Muscle of arm (tissue), 12 donors: ENCODE data around the gene VTI1A. TPM values are rescaled to one million over a fixed set of nuclear protein-coding genes. Genes with fewer than 3 reads are reported as not detected.

Source experiments
- DNase-seq: peaks from one replicate; pipeline ENCODE4 v3.0.0-alpha.2; 2013
- polyA plus RNA-seq, 12 donors: library from polyadenylated mRNA; unstranded; fragments of 120-200 nt; gene quantifications; one replicate each; pipeline ENCODE4 v1.2.1, GENCODE V29; 2013; ENCODE audit not compliant: insufficient read length in 12 of 12

VTI1A gene
- polyA plus RNA-seq, 12 donors: 13.1 to 18.7 (median 15.8) TPM; not detected in 1

DNA sequence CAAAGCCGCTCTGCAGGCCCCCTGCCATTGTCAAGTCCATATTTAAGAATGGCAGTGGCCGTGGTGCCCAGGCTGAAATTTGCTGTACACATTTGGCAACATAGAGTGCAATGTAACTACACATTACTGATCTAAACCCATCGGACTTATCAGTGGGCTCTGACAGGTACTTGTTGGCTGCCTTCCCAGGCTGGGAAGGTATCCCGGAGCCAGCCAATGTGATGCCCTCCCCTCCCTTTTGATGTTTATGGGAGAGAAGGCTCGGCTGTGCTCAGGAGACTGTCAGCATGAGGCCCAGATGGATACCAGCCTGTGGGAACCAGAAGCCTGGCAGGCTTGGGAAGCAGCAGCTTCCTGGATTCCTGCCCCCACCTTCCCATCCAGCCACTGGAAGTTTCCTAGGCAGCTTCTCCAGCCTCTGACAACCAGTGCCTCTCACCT, 357.0 kb downstream of the VTI1A start:
- DNase-seq: no peak

DNA sequence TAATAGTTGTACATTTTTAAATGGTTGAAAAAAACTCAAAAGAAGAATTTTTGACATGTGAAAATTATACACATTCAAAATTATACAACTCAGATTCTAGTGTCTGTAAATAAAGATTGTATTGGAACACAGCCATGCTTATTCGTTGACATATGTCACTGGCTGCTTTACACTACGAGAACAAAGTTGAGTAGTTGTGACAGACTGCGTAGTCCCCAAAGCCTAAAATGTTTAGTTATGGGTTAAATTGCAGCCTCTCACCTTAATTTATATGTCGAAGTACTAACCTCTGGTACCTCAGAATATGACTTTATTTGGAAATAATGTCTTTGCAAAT, 358.2 kb downstream of the VTI1A start:
- DNase-seq: no peak

DNA sequence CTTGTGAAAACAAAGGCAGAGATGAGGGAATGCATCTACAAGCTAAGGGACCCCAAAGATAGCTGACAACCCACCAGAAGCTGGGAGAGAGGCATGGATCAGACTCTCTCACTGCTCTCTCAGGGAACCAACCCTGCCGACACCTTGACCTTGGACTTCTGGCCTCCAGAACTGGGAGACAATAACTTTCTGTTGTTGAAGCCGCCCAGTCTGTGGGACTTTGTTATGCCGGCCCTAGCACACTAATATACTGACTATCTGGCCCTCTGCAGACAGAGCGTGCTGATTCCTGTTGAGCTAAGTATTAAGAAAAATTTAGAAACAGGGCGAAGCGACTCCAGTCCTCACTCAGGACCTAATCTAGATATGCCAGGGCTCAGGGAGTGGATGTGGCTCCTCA, 358.7 kb downstream of the VTI1A start:
- no peak for DNase-seq

DNA sequence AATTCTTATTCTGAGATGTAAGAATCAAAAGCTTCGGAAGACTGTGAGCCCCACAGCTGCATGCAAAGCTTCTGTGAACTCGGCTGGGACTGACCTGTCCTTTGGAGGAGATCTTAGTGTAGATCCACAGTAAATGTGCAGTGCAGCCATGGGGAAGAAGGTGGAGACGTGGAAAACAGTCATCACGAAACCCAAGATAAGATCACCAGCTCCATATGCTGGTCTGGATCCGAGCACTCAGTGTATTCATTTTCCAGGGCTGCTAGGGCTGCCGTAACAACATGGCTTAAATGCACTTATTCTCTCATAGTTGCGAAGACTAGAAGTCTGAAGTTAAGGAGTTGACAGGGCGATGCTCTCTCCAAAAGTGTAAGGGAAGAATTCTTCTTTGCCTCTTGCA, 360.0 kb downstream of the VTI1A start:
- DNase-seq: no peak

DNA sequence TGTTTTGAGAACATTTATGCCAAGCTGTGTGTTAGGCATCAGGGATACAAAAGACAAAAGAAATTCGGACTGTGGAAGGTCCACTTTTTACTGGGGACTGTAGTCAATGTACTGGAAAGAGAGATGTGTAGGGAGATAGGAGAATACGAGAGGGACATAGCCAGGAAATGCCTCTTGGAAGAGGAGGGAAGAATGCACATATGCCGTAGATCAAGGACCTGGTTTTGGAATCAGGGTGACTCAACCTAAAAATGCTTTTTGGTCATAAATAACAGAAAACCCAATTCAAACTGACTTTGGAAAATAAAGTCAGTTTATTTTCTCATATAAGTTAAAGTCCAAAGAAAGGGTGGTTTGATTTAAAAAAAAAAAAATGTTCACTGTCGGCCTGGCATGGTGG, 362.7 kb downstream of the VTI1A start:
- DNase-seq: no peak

DNA sequence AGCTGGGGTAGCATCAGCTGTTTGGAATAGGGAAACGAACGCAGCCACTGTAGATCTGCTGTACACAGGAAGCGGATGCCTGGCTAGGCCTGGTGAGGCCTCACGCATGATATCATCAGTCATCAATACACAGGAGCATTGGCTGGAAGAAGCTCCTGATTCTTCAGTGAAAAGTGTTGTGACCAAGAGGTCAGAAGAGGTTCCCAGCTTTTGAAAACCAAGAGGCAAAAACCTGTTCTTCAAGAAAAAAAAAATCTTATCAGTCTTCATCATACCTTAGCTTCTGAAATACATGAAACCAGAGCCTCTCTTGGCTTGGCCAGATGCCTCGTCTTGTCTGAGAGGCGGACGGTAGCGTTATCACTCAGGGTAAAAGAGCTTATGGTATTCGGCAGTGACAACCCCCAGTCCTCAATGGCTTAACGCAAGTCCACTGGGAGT, 363.7 kb downstream of the VTI1A start:
- DNase-seq: no peak

DNA sequence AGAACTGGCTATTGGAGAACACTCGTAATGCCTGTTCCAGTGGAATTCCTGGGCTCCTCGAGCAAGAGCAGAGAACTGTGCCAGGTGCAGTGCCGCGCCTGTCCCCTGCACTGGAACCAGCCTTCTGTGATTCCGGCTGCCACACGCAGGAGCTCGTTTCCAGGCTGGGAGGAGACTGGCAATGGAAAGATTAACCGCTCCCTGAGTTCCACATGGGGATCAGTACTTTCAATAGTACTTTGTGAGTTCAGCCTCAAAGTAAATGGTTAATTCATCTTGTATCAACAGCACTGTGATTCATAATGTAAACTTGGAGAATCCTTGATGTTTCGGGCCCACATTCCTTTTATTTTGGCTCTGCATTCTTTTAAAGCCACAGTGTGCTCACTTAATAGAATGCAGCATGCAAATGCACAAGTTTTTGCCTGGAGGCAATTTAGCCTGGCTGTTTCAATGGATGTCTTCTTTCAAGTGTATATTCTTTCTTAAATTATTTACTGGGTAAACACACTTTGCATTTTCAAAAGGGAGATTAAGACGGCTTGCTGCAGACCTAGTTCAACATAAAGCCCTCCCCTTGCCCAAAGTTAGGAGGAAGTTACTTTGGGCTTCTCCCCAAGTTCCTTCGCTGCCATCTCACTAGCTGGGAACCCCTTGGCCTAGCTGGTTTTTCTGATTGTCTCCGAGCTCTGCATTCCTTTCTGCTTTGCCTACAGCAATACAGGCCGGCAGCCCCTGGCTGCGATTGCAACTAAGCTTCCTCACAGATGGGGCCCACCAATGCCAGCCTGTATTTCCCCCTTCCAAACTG, 364.9 kb downstream of the VTI1A start:
- peak; percentile 79 for DNase-seq

DNA sequence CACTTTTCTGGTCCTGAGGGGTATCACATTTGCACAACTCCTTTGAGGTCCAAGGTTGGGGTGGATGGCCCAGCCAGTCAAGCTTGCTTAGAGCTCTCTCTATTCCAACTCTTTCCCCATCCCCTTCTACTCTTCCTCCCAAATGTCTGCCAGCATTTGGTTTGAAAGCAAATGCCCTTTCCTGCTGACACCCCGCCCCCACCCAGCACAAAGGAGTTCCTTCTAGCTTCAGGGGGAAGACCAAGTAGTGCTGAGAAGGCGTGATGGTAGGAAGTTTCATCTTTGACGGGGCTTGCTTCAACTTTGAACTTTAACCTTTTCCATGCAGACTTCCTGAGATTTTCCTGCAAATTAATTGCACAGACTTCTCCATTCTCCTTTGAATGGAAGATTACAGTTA, 365.6 kb downstream of the VTI1A start:
- DNase-seq: no peak

DNA sequence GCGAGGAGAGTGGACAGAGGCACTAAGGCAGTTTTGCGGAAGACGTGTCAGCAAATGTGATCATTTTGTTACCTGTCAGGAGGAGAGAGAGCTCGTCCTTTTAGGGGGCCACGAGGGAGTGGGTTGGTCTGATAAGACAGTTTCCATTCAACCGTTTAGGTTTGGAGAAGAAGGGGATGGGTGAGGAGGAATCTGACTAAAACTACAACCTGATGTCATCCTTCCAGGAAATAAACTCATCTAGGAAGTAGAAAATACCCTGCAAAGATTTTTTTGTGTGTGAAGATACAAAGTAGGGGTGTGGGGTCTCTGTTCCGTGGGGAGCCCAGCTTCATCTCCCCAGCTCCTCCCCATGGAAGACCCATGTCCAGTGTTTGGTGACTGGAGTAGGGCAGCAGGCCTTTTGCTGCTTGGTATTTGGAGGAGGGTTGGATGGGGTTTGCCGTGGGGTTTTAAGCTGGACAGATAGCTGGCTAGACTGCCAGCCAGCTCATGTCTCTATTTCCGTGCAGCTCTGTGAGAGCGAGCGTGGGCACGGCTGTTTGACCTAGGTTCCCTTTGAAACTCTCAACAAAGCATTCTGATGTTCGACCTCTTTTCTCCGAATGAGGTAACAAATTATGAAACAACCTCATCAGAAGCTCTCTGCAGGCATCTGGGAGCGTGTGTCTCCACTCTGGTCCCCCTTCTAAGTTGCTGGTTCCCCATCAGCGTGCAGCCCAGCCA, 367.0 kb downstream of the VTI1A start:
- no peak for DNase-seq

DNA sequence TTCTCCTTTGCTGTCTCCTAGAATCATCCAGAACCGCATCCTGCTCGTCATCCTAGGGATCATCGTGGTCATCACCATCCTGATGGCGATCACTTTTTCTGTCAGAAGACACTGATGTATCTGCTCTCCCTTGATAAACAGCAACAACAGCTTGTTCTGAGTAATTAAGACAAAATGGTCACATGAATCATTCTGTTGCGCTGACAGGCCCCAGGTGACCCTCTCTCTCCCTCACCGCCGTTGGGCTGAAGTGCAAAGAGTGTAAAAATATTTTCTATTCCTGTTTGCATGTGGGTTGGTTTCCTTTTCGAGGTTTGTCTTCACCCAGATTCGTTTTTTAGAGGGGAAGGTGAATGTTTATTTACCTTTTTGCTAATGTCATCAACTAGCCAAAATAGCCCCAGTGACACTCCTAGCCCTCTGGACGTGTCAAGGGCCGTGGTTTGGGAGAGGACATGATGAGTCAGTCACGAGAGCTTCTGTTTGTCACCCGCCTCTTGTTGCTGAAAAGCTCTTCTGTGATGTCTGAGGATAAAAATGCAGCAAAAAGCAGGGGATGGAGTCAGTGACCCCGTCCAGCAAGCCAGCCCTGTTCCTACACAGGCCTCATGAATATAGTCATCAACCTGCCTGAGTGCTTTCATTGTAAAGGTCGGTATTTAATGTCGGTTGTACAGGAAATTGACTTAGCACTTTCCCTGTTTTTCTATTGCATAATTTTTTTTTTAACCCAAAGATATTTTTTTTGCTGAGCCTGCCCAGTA, 368.4 kb downstream of the VTI1A start:
- DNase-seq: no peak

DNA sequence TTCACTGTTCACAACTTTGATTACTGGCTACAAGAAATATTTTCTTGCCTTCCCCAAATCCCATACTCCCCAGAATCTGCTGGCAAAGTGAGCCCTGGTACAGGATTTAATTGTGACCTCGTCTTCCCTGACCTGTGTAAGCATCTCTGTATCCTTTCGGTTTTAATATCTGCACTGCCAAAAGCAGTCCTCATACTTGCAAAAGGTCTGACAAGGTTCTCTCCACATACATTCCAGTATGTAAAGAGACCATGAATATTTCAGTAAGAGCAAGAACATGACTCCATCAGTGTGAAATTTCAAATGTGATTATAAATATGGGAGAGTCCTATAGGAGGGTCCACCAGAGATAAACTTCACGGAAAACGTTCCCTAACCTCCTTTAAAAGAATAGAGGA, 369.0 kb downstream of the VTI1A start:
- no peak for DNase-seq

DNA sequence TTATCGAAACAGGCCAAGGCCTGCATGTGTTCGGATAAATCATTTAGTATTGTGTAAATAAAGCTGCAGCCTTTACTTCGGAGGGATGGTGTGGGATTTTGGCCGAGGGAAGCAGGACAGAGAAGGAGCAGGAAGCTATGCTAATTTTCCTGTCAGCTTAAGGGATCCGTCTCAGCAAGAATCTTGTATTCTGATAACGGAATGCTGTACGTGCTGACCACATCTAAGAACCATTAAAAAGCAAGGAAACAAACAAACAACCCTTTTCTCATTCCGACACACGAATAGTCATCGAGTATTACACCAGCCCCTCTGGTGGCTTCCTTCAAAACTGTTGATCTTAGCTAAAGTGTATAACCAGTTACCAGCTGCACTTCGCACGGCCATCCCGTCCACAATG, 369.9 kb downstream of the VTI1A start:
- DNase-seq: no peak

DNA sequence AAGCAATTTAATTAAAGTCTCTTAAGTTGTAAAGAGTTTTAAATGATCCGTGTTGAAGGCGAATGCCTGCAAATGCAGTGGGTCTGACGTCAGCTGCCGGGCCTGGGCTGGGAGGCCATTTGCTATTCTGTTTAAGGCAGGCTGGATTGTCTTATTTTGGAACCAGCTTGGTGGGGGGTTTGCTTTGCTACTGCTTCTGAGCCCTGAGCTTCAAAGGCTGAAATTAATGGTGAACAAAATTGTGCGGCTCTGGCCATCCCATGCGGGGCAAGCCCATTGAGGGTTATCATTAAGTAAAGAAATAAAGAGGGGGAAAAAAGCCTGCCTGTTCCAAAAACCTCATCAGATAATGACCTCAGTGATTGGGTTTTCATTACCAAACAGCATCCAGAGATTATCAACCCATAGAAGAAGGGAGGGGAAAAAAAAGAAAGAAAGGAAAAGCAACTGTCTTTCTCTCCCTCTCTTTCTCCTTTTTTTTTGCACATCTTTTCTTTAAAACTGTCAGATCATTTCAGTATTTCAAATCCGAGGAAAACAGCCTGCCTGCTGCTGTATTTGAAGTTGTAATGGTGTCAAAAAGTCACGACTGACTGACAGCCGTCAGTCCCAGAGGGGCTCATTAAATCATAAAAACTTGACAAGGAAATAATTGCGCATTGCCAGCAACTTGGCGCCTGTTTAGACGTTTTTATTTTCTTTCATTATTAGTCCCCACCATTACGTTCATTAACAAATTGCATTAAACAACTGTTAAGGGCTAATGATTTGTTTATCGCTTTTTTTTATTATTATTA, 371.2 kb downstream of the VTI1A start:
- no peak for DNase-seq

DNA sequence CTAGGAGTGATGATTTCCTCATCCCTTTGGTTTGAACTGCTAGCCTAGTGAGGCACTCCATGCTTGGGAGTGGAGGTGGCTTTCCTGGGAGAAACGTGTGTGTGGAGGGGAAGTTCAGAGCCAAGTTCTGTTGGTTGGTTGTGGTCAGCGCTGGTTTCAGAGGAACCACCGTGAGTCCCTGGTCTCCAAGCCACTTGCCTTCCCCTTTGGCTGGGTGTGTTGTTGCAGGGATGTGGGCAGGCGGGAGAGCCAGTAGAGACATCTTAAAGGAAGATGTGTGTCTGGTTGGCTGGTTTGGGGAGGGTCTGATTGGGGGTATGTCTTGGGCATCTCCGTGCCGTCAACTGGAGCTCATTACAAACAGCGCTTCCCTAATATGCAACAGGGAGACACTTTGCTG, 372.2 kb downstream of the VTI1A start:
- DNase-seq: no peak

DNA sequence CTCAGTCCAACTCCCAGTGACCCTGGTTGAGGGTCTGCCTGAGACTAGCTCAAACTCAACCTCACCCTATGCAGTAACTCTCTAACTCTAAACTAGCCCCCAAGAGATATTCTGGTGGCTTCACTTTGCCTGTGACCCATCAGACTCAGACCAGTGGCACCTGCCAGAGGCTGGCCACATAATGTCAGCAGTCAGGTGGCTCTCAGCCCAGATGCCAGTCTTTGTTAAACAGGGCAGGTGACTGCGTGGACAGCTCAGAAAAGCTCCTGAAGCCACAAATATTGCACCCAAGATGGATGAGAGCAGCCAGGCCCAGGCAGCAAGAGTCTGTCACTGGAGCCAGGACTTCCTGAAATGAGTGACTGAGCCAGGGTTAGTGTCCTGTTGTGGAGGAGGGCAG, 373.3 kb downstream of the VTI1A start:
- DNase-seq: no peak

DNA sequence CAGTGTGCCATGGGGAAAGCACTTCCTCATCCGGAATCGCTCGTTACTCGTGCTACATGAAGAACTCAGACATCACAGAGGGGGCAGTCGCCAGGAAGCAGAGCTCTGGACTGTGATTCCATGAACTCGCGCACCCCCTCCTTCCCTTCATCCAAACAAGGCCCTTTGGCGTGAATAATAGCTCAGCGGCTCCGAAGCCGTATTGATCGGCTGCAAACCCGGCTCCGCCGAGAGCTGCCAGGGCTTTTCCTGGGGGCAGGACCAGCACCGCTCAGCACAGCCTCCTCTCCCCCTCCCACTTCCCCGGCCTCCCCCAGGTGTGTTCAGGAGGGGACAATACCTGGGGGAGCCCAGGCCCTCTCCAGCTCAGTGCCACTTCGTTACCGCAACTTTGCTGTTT, 374.0 kb downstream of the VTI1A start:
- DNase-seq: no peak

DNA sequence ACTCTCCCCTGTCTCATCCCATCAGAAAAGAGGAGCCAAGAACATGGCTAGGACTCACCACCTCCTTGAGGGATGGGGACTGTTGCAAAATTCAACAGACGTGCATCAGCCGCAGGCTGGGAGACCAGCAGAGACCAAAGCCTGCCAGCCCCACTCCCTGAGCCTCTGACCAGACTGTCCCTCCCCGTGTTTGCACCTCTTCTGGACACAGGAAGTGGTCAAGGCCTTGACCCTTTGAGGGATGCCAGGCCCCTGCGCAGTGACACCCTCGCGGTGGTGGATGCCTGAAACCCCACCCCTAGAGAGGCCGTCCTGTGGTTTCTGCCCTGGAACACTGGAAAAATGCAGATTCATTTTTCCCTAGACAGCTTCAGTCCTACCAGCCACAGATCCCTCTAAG, 374.6 kb downstream of the VTI1A start:
- no peak for DNase-seq

DNA sequence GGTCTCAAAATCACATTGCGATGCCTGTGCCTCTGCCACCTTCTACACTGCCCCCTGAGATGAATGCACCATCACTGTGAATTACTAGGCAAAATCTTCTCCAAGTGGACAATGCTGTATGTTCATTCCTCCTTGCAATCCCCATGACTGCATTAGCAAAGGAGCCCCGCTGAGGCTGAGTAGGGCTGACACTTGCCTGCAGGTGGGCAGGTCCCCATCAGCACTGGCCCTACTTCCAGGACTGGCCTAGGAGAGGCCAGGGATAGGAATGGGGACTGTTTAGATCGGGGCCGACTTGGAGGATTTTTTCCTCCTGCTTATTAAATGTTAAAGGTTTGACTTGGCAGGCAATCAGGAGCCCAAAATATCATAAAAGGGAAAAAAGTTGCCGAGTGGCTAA, 376.0 kb downstream of the VTI1A start:
- no peak for DNase-seq

DNA sequence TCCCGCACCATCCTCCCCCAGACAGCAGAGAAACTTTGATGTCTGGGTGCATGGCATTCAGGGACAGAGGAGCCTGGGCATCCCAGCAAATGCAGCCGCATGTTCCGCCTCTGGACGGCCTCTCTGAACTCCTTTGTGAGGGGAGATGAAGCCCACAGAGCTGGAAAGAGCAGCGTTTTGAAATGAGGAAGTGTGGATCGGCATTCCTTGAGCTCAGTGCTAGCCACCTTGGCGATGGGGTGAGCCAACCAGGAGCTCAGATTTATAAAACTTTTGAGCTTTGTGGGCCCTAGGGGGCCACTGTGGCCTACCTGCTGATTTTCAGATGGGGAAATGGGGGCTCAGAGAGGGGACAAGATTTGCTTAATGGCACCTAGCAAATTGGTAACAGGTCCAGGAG, 376.6 kb downstream of the VTI1A start:
- no peak for DNase-seq

DNA sequence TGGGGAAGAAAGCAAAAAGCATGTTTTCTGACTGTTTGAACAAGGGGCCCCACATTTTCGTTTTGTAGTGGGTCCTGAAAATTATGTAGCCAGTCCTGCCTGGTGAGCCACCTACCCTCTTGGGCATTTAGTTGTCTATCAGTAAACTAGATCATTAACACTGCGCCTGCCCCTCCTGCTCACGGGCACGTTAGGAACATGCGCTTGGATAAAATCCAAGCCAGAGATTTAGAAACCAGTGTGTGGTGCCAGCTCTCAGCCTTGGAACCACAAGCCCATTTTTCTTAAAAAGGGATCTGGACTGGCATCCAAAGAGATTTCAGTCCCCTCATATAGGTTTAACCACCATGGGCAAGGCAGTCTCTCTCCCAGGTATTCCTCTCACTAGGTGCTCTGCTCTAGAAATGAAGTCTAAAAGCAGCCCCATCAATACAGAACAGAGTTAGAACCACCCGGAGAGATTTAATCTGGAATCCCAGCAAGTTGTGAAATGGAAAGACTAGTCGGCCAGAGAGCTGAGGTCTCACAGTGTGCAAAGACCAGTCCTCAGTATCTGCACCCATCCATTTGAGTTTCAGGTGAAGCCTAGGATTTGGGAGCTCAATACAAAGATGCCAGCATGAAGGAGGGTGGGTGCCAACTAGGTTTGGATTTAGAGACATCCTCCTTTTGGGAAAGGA, 379.1 kb downstream of the VTI1A start:
- no peak for DNase-seq

DNA sequence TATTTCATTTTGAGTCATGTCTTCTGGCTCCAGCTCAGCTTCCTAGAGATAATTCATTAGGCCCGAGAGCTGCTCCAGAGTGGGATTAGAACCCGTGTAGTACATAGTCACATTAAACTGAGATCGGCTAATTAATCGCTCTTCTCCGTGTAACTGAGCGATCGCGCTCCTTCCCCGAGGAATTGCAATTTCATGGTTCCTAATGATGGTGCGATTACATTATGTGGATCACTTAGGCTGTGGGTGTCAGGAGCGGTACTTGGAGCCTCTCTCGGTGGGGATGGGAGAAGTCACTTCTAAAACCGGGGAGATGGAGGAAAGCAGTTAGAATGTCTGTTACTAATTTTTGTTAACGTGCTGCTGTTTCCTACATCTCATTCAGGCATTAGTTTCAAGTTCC, 380.1 kb downstream of the VTI1A start:
- DNase-seq: no peak
